ENCODE measurements around the gene SCAPER.
"Not testable (repeated sequence)": the region's sequence is repeated elsewhere in the genome, so short reads cannot be mapped to it uniquely, and the experiment has no call there.

Gene SCAPER

GRCh38 chr15:76772776-76773175 lies 132.4 kb downstream of the SCAPER start:
- no peak for DNase-seq

- DNase-seq: no peak
Observed at GRCh38 chr15:76764004-76764403, 141.1 kb downstream of the SCAPER start.

- no peak for DNase-seq
Observed at GRCh38 chr15:76763554-76763953, 141.6 kb downstream of the SCAPER start.

- DNase-seq: no peak
Observed at GRCh38 chr15:76756381-76756780, 148.8 kb downstream of the SCAPER start.

GRCh38 chr15:76753771-76754170 lies 151.4 kb downstream of the SCAPER start:
- DNase-seq: peak; percentile 23 to 29

GRCh38 chr15:76753131-76753530 lies 152.0 kb downstream of the SCAPER start:
- DNase-seq: no peak

- no peak for DNase-seq
Observed at GRCh38 chr15:76752549-76752948, 152.6 kb downstream of the SCAPER start.

- no peak for DNase-seq
Observed at GRCh38 chr15:76737573-76737972, 167.6 kb downstream of the SCAPER start.

- not testable (repeated sequence) for DNase-seq
Observed at GRCh38 chr15:76732321-76732720, 172.8 kb downstream of the SCAPER start.

- no peak for DNase-seq
Observed at GRCh38 chr15:76730262-76730661, 174.9 kb downstream of the SCAPER start.

- DNase-seq: no peak
Observed at GRCh38 chr15:76718863-76719262, 186.3 kb downstream of the SCAPER start.

GRCh38 chr15:76714950-76715349 lies 190.2 kb downstream of the SCAPER start:
- DNase-seq: no peak

- no peak for DNase-seq
Observed at GRCh38 chr15:76711351-76711827, 193.8 kb downstream of the SCAPER start.

GRCh38 chr15:76704032-76704431 lies 201.1 kb downstream of the SCAPER start:
- not testable (repeated sequence) for DNase-seq

- no peak for DNase-seq
Observed at GRCh38 chr15:76696840-76697239, 208.3 kb downstream of the SCAPER start.

- DNase-seq: not testable (repeated sequence)
Observed at GRCh38 chr15:76692546-76692945, 212.6 kb downstream of the SCAPER start.

- DNase-seq: not testable (repeated sequence)
Observed at GRCh38 chr15:76687592-76687991, 217.5 kb downstream of the SCAPER start.

- no peak for DNase-seq
Observed at GRCh38 chr15:76684002-76684401, 221.1 kb downstream of the SCAPER start.

- DNase-seq: no peak
Observed at GRCh38 chr15:76682833-76683232, 222.3 kb downstream of the SCAPER start.

- DNase-seq: no peak
Observed at GRCh38 chr15:76682259-76682658, 222.9 kb downstream of the SCAPER start.

GRCh38 chr15:76678766-76679165 lies 226.4 kb downstream of the SCAPER start:
- DNase-seq: no peak

- DNase-seq: no peak
Observed at GRCh38 chr15:76674883-76675282, 230.3 kb downstream of the SCAPER start.

- DNase-seq: no peak
Observed at GRCh38 chr15:76669521-76670207, 235.5 kb downstream of the SCAPER start.

GRCh38 chr15:76668900-76669299 lies 236.2 kb downstream of the SCAPER start:
- DNase-seq: no peak
